Measurements from ENCODE around the gene PTPRN2. TPM values are rescaled to one million over a fixed set of nuclear protein-coding genes. Genes with fewer than 3 reads are reported as not detected.

The PTPRN2 gene
- total RNA-seq, 2 donors from 2014 or later = 26.1 to 55.5 TPM

GRCh38 chr7:157532068-157532467 is 1055.6 kb downstream of the PTPRN2 start:
- H3K4me1 ChIP-seq (replicated peaks) = no peaks in the 10 kb centered on the region
- H3K27me3 ChIP-seq (replicated peaks; ENCODE audit: insufficient read depth) = no peaks in the 10 kb centered on the region
- TF ChIP-seq, protein P1, sequence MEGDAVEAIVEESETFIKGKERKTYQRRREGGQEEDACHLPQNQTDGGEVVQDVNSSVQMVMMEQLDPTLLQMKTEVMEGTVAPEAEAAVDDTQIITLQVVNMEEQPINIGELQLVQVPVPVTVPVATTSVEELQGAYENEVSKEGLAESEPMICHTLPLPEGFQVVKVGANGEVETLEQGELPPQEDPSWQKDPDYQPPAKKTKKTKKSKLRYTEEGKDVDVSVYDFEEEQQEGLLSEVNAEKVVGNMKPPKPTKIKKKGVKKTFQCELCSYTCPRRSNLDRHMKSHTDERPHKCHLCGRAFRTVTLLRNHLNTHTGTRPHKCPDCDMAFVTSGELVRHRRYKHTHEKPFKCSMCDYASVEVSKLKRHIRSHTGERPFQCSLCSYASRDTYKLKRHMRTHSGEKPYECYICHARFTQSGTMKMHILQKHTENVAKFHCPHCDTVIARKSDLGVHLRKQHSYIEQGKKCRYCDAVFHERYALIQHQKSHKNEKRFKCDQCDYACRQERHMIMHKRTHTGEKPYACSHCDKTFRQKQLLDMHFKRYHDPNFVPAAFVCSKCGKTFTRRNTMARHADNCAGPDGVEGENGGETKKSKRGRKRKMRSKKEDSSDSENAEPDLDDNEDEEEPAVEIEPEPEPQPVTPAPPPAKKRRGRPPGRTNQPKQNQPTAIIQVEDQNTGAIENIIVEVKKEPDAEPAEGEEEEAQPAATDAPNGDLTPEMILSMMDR (IDR thresholded peaks at IDR 0.05) = no peak
- TF ChIP-seq POLR2A (IDR thresholded peaks at IDR 0.05) (no peak), POLR2AphosphoS5 (IDR thresholded peaks at IDR 0.05) (no peak)
- WGBS = 100% methylated on average over 3 of the region's 3 CpGs
- no peak overlapping the region for H3K27ac ChIP-seq
- no peak for DNase-seq (ENCODE audit: low spot score)
- no peaks in the 10 kb centered on the region for H3K9me3 ChIP-seq
- intact Hi-C loops (cut with DNase I) = no loop called here
- no peaks in the 10 kb centered on the region for H3K36me3 ChIP-seq
- H3K4me3 ChIP-seq = no peak overlapping the region

GRCh38 chr7:157529768-157530560 is 1057.7 kb downstream of the PTPRN2 start:
- intact Hi-C loops (cut with DNase I) = no loop called here
- 55% methylated on average over 25 of the region's 25 CpGs for WGBS
- no peak overlapping the region for H3K27ac ChIP-seq
- no peak for DNase-seq (ENCODE audit: low spot score)
- TF ChIP-seq POLR2A (IDR thresholded peaks at IDR 0.05) = no peak
- TF ChIP-seq, protein P1 (IDR thresholded peaks at IDR 0.05) = no peak
- TF ChIP-seq POLR2AphosphoS5 (IDR thresholded peaks at IDR 0.05) = no peak
- H3K9me3 ChIP-seq = no peaks in the 10 kb centered on the region
- no peaks in the 10 kb centered on the region for H3K27me3 ChIP-seq (replicated peaks; ENCODE audit: insufficient read depth)
- no peak overlapping the region for H3K4me3 ChIP-seq
- H3K4me1 ChIP-seq (replicated peaks) = no peaks in the 10 kb centered on the region
- no peaks in the 10 kb centered on the region for H3K36me3 ChIP-seq

DNA sequence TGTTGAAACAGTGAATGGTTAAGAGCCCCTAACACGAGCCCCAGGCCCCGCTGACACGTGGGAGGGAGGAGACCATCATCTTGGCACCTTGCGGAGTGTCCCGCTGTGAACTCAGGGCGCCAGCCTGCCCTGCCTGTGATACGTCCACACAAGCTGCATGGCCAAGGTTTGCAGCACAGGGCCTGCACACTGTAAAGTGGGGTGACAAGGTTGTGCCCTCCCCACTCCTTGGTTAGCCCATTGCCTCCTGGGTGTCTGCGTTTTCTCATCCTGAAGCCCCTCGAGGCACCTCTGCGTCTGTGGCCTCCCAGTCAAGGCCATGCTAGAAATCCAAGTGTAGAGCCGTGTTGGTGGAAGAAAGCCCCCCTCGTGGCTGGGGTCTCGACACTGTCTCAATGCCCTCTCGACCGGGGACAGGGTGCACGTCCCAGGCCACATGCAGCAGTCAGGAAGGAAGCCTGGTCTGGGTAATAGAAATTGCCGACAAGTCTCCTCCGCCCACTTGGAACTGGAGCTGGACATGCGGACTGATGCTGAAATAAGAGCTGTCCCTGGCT is 1058.8 kb downstream of the PTPRN2 start:
- Histone ChIP-seq H3K4me1 (replicated peaks) (no peaks in the 10 kb centered on the region), H3K27me3 (replicated peaks; ENCODE audit: insufficient read depth) (no peaks in the 10 kb centered on the region), H3K27ac (no peak overlapping the region), H3K4me3 (no peak overlapping the region), H3K36me3 (no peaks in the 10 kb centered on the region), H3K9me3 (no peaks in the 10 kb centered on the region)
- TF ChIP-seq POLR2A (IDR thresholded peaks at IDR 0.05) (no peak), POLR2AphosphoS5 (IDR thresholded peaks at IDR 0.05) (no peak)
- TF ChIP-seq, protein P1 (IDR thresholded peaks at IDR 0.05) = no peak
- WGBS = 79% methylated on average over 19 of the region's 19 CpGs
- intact Hi-C loops (cut with DNase I) = no loop called here
- DNase-seq (ENCODE audit: low spot score) = no peak

DNA sequence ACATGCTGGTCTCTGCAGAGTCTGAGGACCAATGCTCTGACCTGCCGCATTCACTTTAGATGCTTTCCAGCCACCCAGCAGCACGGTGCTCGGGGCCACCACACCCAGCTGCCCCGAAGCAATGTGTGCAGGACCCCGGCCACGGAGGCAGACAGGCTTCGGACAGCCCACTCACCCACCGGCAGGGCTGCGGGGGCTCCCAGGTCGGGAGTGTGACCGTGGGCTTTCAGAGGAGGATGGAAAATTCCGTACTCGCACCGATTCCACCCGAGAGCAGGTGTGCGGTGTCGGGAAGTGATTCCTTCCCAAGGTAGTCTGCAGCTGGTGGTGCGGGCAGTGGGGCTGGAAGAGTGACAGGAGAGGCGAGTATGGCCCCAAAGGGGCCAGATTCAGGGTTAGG is 1059.9 kb downstream of the PTPRN2 start:
- Histone ChIP-seq H3K9me3 (no peaks in the 10 kb centered on the region), H3K27ac (no peak overlapping the region), H3K36me3 (no peaks in the 10 kb centered on the region), H3K4me1 (replicated peaks) (no peaks in the 10 kb centered on the region), H3K27me3 (replicated peaks; ENCODE audit: insufficient read depth) (no peaks in the 10 kb centered on the region), H3K4me3 (no peak overlapping the region)
- WGBS = 94% methylated on average over 19 of the region's 19 CpGs
- TF ChIP-seq POLR2A (IDR thresholded peaks at IDR 0.05) (no peak), POLR2AphosphoS5 (IDR thresholded peaks at IDR 0.05) (no peak)
- TF ChIP-seq, protein P1 (IDR thresholded peaks at IDR 0.05) = no peak
- no peak for DNase-seq (ENCODE audit: low spot score)
- intact Hi-C loops (cut with DNase I) = no loop called here
